SKM-1 treated with dmso at 0.1 percent for 144 hours (cell line): ENCODE data around the gene SEC24B.
"Not testable (repeated sequence)": the region's sequence is repeated elsewhere in the genome, so short reads cannot be mapped to it uniquely, and the experiment has no call there.

Experiments
- DNase-seq: peaks from one replicate; lab custom pipeline; 2025; ENCODE audit not compliant: unreplicated experiment; lab: John Stamatoyannopoulos, UW

SEC24B gene

GRCh38 chr4:109574931-109575804 lies 141.6 kb downstream of the SEC24B start:
- no peak for DNase-seq

GRCh38 chr4:109576462-109576861 lies 142.8 kb downstream of the SEC24B start:
- no peak for DNase-seq

- DNase-seq = no peak
Observed at GRCh38 chr4:109578846-109579245, 145.2 kb downstream of the SEC24B start.

GRCh38 chr4:109579997-109580396 lies 146.4 kb downstream of the SEC24B start:
- DNase-seq = not testable (repeated sequence)

GRCh38 chr4:109588176-109588575 lies 154.6 kb downstream of the SEC24B start:
- no peak for DNase-seq

- no peak for DNase-seq
Observed at GRCh38 chr4:109589119-109589518, 155.5 kb downstream of the SEC24B start.

- no peak for DNase-seq
Observed at GRCh38 chr4:109589605-109590004, 156.0 kb downstream of the SEC24B start.
